T47D (cell line): ENCODE measurements around the gene PACSIN2.
"Not testable (repeated sequence)": the region's sequence is repeated elsewhere in the genome, so short reads cannot be mapped to it uniquely, and the experiment has no call there.

Experiments used
- DNase-seq, 2 experiments: peaks; one replicate each; pipeline versions ENCODE4 v3.0.0 to v3.0.0-alpha.2; 2011 to 2012; ENCODE audit warnings: low read depth in 1 of 2, low spot score in 1 of 2
- JUND ChIP-seq: IDR thresholded peaks from 2 replicates; pipeline ENCODE4 v1.6.1; 2012; ENCODE audit warnings: low read depth
- in situ Hi-C: cut with HindIII; loops from 2 replicates; pipeline ENCODE4 v1.10.0; 2016; ENCODE audit warnings: low sequenced_read_pairs, low pct_unique_long_range_greater_than_20kb

PACSIN2 gene

GRCh38 chr22:42955848-42956247, 59.1 kb downstream of the PACSIN2 start:
- no peak for TF ChIP-seq JUND
- in situ Hi-C loops: no loop called here
- no peak for DNase-seq

- TF ChIP-seq JUND: no peak
- in situ Hi-C loops: no loop called here
- DNase-seq: peak in 1 of 2 experiments; percentile 65
Measured at GRCh38 chr22:42955087-42955635, 59.8 kb downstream of the PACSIN2 start.

DNA sequence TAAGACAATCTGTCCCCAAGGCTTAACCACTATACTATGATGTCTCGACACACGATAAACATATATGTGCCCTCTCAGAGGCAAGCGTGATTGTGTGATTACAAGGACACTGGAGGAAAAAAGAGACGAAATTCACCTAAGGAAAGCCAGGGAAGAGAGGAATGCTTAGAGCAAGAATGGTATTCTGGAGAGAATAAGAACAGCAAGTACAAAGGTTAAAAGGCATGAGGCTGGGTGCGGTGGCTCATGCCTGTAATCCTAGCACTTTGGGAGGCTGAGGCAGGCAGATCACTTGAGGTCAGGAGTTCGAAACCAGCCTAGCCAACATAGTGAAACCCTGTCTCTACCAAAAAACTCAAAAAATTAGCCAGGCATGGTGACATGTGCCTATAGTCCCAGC, 61.2 kb downstream of the PACSIN2 start:
- in situ Hi-C loops, DNase-seq: not testable (repeated sequence)

GRCh38 chr22:42951093-42951710, 63.7 kb downstream of the PACSIN2 start:
- in situ Hi-C loops: no loop called here
- DNase-seq: no peak
- TF ChIP-seq JUND: no peak

DNA sequence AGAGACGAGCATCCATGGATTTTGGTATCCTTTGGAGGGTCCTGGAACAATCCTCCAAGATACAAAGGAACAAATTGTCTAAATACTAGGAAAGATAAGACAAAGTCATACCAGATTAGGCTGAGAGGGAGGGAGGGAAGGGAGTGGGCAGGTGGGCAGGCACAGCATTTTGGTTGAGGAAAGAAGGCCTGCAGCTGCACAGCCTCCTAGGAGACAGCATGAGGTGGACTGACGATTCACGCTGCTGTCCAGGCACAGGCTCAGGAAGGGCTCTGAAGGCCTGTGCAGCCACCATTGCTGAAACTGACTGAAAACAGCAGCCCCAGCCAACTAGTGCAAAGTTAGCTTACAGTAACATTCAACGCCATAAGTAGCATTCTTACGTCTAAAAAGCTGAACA, 64.7 kb downstream of the PACSIN2 start:
- in situ Hi-C loops: no loop called here
- no peak for TF ChIP-seq JUND
- no peak for DNase-seq

DNA sequence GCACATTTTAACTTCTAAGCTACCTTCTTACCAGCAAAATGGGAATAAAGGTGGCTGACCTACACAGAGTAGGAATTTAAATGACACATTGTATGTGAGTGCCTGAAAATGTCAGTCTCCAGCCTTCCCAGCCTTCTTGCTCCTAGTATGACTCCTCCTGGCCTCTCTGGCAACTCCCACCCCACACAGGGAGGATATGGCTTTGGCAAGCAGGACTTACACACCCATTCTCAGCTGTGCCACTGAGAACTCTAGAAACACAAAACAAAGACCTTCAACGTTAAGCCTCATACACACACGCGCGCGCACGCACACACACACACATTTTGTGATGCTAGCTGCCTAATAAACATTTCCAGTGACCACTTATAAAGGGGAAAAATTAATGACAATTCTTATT, 65.8 kb downstream of the PACSIN2 start:
- TF ChIP-seq JUND: no peak
- DNase-seq: no peak

DNA sequence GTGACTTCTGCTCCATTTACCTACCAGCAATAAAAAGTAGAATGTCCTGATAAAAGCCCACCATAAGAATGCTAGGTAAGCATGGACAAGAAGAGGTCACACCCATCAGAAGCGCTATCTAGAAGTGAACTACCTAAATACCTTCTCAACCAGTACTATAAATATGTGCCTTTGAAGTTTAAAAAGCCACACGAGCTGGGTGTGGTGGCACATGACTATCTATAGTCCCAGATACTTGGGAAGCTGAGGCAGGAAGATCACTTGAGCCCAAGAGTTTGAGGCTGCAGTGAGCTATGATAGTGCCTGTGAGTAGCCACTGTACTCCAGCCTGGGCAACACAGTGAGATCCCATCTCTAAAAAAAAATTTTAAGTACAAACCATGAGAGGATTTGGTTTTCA, 66.7 kb downstream of the PACSIN2 start:
- TF ChIP-seq JUND: no peak
- in situ Hi-C loops: no loop called here
- no peak for DNase-seq

More for the DNA sequence above, 65.8 kb downstream of the PACSIN2 start:
- in situ Hi-C loops: no loop called here

- DNase-seq: peak in 1 of 2 experiments; percentile 41
- in situ Hi-C loops: no loop called here
Measured at GRCh38 chr22:42947211-42947990, 67.5 kb downstream of the PACSIN2 start.

GRCh38 chr22:42946546-42947198, 68.3 kb downstream of the PACSIN2 start:
- in situ Hi-C loops: no loop called here
- TF ChIP-seq JUND: no peak
- DNase-seq: no peak

More at GRCh38 chr22:42947211-42947990, 67.5 kb downstream of the PACSIN2 start:
- no peak for TF ChIP-seq JUND

- peak in 1 of 2 experiments; percentile 47 for DNase-seq
- no peak for TF ChIP-seq JUND
- in situ Hi-C loops: no loop called here
Measured at GRCh38 chr22:42945736-42946135, 69.2 kb downstream of the PACSIN2 start.

- TF ChIP-seq JUND: no peak
- no peak for DNase-seq
- in situ Hi-C loops: no loop called here
Measured at GRCh38 chr22:42945027-42945426, 69.9 kb downstream of the PACSIN2 start.

DNA sequence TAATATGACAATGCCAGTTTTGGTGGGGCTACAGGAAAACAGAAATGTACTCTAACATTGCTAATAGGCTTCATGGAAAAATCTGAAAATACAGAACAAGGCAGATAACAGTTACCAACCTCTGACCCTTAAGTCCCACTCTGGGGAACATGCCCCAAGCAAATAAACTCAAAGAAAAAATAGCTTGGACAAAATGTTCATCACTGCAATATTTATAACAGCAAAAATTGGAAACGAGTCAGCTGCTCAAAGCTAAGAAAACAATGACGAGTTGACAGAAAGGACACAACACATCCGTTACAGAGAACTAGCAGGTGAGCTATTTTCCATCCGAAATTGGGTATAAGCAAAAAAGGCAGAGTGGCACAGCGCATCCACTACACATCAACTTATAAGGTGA, 70.5 kb downstream of the PACSIN2 start:
- no peak for TF ChIP-seq JUND
- in situ Hi-C loops: no loop called here

DNA sequence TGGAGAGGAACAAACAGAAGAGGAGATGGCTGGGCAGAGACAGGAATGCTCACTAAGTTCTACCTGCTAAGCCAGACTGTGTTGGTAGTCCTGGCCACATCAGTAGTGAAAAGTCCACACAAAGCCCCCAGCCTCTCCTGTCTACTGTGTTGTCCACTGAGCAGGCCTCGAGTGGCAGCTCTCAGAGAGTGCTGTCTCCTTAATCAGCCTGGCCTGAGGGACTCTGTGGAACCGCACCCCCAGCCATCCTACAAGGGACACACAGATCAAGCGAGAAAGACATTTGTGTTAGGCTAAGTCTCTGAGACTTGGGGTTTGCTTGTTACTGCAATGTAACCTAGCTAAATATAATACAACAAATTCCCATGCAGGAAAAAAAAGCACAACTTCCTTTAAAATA, 71.0 kb downstream of the PACSIN2 start:
- TF ChIP-seq JUND: no peak
- no peak for DNase-seq
- in situ Hi-C loops: no loop called here

More for the DNA sequence above, 70.5 kb downstream of the PACSIN2 start:
- no peak for DNase-seq
